Measurements from ENCODE around the gene STARD6.
"Not testable (repeated sequence)": the region's sequence is repeated elsewhere in the genome, so short reads cannot be mapped to it uniquely, and the experiment has no call there.

DNA sequence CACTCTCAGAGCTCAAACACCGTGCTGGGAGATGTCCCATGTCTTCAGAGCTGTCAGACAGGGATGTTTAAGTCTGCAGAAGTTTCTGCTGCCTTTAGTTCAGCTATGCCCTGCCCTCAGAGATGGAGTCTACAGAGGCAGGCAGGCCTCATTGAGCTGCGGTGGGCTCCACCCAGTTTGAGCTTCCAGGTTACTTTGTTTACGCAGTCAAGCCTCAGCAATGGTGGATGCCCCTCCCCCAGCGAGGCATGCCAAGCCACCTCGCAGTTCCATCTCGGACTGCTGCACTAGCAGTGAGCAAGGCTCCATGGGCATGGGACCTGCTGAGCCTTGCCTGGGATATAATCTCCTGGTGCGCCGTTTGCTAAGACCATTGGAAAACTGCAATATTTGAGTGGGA, 48.1 kb downstream of the STARD6 start:
- TF ChIP-seq POLR2A, CTCF (IDR thresholded peaks at IDR 0.05): not testable (repeated sequence)

Measured in uterus (tissue), 2 donors.